IPS DF 4.7 (cell line): ENCODE data around the gene PTPRE.

Source experiments
- DNase-seq: peaks from one replicate; pipeline ENCODE4 v3.0.0-alpha.2; 2013; ENCODE audit warnings: low spot score; ENCODE audit errors: extremely low read depth

PTPRE gene

DNA sequence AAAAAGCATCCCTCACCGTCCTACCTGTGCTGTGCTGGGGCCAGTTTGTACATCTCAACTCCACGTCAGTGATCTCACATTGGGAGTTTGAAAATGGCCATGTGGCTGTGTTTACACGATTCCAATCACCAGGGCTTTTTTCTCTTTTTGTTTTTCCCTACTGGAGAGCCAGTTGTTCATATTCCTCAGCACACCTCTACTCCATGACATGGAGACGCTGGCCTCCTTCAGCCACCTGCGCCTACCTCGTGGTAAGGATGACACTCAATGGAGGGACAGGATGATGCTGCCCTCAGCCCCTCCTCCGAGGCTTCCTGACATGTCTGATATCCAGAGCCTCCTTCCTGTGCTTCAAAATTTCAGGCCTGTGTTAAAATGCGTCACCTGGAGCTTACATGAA lies 24.5 kb upstream of the PTPRE start:
- no peak for DNase-seq

DNA sequence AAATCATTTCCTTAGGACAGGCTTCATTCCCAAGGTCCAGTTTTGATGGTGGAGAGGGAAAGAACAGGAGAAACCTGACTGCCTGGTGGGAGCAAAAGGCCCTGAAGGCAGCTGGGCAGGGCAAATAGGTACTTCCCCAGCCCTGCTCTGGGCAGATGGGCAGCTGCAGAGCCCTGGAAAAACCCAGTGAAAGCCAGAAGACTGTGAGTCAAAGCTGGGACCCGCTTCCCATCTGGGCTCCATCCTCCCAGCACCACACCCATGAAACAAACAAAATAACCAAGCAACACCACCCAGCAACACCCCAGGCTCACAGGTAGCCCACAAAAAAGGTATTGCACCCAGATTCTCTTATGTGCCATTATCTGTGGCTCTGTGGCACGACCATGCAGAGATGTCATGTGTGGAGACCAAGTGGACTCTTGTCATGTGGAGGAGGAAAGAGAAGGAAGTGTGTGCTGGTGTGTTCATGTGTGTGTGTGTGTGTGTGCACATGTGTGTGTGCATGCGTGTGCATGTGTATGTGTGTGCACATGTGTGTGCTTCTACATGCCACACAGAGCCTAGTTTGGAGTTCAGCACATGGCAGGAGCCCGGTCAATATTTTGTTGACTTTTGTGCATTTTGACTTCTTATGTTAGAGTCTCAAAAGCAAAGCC lies 24.0 kb upstream of the PTPRE start:
- no peak for DNase-seq

DNA sequence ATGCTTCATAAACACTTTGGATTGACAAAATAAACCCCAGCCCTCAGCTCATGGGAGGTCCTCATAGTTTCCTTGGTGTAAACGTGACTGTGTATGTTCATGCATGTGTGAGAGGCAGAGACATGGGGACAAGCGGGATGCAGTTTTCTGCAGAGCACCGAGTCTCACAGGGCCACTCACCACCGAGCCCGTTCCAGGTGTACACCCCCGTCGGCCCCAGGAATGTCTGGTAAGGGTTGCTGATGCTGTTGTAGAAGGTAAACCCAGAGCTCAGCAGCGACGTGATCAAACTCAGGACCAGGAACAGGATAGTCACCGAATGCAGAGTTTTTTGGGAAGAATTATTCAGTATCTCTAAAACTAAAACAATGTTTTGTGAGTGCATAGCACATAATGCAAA lies 23.4 kb upstream of the PTPRE start:
- no peak for DNase-seq

DNA sequence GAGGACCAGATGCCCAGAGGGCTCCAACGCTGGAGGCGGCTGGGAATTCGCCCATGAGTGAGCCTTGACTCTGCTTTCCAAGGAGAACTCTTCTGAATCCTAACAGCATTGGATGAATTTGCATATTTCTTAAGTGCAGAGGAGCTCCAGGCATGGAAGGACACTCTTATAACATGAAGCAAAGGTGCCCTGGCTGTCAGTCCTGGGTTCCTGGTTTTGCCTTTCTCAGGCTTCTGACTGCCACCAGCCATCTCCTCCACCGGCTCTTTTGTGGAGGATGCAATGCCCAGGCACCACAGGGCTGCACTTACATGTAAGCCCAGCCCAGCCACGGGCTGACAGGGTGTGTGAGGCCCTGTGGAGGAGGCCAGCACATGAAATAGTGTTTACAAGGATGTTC lies 22.4 kb upstream of the PTPRE start:
- no peak for DNase-seq

DNA sequence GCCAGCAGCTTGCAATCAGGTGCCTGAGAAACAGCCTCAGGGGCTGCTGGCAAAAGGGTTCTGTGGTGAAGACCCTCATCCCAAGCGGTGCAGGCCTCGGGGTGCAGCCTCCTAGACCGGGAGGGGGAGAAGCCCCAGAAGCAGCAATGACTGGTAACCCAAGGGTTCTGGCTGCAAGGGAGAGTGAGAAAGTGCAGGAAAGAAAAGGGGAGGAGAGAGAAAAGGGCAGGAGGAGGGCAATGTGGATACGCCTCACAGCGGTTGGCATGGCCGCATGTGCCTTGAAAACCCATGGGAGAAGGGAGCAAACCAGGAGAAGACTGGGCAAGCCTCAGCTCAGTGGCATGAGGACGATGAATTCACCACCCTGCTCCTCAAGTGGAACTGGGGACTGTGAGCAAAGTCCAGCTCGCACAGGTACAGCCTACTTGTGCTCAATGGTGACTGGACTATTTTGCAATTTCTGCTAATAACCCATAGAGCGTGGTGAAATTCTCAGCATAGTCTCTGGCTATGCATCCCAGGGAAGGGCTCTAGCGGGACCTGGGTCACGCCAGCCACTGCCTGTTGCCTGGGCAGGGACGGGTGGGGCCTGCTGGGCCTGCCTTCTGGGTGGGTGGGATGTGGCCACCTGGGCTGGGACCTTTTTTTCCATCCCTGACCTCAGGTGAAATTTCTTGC lies 20.4 kb upstream of the PTPRE start:
- no peak for DNase-seq

DNA sequence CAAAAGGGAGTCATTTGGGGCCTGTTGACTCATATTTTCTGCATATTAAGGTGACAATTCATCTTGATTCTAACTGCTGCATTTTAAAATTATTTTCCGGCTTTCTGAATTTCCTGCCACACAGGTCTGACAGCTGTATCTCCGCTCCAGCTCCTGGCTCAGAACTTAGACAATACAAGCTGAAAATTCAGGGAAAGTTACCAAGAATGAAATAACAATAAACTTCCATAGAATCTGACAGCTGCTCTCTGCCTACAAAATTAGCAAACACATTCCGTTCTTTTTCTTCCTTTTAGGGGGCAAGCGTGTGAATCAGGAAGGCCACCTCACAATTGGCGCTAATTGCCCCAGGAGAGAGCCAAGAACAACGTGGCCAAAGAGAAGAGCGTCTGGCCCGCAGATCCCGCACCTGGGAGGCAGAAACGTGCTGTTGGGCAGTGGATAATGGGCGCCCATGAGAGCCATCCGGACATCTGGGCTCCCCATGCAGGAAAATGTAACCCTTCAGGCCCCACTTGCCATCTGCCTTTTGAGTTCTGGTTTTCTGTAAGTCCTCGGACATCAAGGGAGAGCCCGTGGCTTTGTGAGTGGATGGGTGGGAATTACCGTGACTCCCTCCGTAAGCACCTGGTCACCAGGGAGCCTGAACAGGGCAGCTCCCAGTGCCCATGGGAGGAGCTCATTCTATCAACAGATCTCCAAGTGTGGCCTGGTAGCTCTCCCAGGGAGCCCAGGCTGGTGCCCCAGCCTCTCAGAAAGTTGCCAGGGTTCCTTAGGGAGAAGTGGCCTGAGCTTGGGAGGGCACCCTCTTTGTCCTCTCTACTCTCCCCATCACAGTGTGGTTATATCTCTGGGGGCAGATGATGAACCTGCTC lies 19.1 kb upstream of the PTPRE start:
- no peak for DNase-seq

DNA sequence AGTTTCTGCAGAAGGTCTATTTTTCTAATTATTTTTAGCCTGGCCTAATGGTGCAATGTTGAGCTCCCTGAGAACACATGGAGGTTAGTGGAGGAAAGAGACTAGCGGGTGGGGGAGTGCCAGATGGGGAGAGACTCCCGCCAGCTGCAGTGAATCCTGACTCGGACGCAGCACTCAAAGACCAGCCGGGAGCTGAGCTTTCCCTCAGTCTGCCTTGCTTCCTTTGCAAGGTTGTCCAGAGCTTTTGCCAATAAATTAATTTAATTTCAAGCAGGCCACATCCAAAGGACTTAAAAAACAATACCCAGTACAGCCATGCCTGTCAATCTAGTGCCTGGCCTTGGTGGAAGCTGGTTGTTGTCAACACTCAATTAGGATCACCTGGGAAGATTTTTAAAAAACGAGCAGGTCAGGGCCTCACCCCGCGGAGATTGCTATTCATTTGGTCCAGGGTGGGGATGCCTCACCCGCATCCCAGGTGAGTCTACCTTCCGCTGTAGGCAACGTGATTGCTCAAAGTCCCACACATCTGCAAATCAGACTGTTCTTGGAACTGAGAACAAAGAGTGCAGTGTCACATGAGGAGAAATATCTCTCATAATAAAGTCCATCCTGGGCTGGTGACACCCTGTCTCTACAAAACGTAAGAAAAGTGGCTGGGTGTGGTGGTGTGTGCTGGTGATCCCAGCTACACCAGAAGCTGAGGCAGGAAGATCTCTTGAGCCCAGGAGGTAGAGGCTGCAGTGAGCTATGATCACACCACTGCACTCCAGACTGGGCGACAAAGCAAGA lies 18.2 kb upstream of the PTPRE start:
- DNase-seq = no peak

DNA sequence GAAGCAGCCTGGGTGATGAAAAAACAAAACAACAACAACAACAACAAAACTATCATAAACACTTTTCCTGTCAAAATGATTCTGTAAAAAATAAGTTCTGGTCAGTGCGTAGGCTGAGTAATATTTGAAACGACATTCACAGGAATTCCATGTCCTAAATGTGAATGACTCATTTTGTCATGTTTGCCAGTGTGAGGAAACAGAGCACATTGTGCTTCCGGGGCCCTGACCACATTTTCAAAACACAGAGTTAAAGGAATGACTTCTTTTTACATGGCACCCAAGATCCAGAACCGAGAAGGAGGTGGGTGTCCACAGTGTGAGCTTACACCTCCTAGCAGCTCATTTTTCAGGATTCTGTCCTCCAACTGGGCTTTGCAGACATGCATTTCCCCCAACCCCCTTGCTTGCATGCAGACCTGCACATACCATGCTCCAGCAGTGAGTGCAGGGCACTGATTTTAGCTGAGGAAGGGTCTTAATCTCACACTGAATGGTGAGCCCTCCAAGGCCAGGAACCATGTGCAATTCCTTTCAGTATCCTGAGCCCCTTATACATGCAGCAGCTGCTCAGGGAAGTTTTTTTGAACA lies 17.2 kb upstream of the PTPRE start:
- DNase-seq = no peak

DNA sequence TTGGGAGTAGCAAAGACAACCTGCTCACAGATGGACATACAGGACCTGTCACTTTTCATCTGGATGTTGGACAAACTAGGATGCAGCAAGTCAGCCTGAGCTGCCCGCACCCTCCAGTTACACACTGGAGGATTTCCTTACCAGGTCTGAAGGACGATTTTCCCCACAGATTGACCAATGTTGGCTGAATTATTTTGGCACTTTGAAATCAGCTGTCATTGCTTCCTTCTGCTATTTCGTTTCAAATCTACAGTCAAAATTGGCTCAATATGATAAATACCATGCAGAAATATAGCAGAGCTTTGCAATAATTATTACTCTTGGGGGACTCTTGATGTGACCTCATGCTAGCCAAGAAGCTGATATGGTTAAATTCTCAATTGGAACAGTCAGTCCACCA lies 16.7 kb upstream of the PTPRE start:
- DNase-seq = no peak

DNA sequence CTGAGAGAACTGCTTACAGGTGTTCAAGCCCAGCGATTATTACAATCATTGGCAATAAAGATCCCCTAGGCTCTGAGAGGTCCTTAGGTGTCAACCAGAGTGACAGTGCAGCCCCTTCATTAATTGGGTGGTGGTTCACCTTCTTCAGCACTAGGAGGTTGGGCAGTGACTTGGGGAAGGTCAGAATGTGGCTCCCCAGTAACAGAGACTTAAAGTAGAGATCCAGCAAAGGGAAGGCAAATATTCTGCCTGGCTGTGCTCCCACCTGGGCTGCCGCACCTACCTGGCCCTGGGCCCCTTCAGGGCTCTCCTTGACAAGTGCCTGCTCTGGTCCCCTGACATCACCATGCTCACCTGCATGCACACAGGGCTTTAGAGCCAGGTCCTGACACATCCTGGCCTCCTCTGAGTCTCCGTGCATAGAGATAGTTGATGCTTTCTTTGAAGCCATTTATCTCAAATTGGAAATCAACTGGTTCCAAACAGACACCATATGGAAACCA lies 16.0 kb upstream of the PTPRE start:
- DNase-seq = no peak

DNA sequence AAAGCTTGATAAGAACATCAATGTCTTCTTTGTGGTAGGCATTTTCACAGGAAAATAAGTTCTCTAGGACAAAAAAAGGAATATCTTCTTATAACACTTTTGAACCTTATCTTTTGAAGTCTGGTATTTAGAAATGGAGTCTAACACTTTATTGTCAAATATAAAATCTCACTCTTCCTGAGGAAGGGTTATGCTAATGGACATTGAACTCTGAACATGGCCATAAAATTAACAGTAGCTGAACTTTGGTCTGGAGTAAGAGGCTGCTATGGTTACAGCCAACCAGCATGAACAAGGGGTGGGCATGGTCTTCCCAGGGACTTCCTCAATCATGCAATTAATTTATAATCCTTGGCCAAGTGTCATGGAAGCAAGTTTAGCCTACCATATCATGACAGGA lies 14.2 kb upstream of the PTPRE start, which contains the start of gene CLRN3:
TSS of gene CLRN3 (minus strand) at position 199 of the 400 bp plus-strand sequence. CDS start at position 42, 157 bp downstream.
- no peak for DNase-seq

DNA sequence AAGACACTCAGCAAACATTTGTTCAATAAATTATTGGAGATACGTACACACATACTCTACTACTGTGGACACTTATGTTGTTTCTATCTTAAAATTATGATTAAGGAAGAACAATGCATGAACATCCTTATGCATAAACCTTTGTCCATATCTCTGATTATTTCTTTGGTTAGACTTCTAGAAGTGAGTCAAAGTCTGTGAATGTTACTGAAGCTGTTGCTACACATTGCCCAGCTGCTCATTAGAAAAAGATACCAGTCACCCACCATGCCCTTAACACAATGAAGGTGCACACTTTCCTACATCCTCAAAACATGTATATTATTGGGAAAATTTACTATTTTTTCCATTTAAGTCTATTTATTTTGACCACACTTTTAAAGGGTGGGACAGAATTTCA lies 12.8 kb upstream of the PTPRE start:
- no peak for DNase-seq

DNA sequence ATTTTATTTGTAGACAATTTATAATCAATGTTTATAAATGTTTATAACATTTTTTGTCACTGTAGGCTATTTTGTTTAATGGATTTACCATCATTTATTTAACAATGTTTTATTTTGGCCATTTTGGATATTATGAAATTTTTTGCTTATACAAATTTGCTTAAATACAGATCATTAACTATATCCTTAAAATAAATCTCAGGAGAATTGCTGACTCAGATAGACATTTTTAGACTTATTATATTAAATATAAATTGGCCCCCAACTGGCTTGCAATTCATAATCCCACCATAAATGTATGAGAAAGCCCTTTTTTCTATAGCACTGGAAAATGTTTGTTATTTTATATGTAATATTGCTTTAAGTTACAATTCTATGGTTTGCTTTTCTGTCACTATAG lies 10.3 kb upstream of the PTPRE start:
- DNase-seq = no peak

DNA sequence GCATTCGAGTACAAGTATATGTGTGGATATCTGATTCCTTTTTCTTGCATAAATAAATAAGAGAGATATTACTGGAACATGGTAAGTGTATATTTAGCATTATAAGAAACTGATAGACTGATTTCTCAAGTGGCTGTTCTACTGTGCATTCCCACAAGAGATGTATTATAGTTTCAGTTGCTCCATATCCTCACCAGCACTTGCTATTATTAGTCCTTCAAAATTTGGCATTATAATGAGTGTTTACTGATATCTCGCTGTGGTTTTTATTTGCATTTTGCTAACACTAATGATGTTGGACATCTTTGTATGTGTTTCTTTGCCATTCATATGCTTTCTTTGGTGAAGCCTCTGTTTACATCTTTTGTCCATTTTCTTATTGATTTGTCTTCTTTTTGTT lies 9.7 kb upstream of the PTPRE start:
- DNase-seq = no peak

DNA sequence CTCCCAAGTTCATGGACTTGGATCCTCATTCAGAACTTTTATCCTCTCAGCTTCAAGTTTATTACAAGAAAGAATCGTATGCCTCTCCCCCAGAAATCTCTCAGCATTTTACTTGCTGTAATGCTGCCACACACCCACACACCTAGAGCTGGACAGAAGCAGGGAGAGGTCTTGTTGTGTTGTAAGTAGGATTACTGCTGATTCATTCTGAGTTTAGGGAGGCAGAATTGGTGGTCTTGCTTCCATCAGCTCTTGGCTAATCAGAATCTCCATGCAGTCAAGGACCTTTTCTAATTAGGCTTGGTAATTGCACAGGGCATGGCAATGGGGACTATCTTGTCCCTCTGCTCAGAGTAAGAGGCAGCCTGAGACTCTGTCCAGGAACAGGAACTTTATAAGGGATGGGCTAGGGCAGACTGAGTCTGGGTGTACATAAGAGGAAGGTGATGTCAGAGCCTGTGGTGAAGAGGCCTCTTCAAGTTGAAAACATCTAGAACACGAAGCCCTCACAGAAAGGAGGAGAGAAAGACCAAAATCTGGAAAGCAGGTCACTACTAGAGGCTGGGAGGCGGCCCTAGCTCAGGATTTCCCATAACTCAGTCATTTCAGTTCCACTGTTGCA lies 7.0 kb upstream of the PTPRE start:
- no peak for DNase-seq

DNA sequence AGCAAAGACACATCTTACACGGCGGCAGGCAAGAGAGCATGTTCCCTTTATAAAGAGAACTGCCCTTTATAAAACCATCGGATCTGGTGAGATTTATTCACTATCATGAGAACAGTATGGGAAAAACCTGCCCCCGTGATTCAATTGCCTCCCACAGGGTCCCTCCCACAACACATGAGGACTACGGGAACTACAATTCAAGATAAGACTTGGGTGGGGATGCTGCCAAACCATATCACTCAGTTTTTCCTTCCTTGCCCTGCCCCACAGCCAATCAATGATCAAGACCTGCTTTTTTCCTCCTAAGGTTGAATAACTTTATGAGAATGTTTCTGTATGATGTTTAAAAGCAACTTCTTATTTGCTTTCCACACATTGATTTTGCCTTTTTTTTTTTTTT lies 3.1 kb upstream of the PTPRE start:
- no peak for DNase-seq

DNA sequence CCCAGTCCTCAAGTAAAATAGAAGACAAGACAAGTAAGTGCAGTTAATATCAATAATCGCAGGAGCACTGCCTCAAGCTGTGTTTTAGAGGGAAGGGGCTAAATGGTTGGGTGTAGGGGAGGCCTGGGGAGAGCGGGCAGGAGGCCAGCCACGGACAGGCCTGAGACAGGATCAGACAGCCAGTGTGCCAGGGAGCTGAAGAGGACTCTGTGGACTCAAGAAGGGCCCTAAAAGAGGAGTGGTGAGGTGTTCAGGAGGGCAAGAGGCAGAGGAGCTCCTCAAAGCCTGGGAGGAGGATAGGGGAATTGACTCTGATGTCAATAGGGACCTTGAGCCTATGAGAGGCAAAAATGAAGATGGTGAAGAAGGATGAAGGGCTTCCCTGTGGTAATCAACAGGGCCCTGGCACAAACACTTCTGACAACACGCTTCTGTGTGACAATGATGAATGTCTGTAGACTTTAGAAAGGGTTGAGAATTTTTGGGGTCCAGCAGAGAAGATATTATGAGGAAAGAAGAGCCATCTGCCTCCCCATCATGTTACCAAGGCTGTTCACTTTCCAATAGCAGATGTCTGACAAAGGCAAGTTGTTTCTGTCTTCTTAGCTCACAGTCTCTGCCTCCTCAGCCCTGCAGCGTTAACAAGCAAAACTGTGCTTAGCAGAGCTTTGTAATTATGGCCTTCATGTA lies 2.4 kb upstream of the PTPRE start:
- no peak for DNase-seq

DNA sequence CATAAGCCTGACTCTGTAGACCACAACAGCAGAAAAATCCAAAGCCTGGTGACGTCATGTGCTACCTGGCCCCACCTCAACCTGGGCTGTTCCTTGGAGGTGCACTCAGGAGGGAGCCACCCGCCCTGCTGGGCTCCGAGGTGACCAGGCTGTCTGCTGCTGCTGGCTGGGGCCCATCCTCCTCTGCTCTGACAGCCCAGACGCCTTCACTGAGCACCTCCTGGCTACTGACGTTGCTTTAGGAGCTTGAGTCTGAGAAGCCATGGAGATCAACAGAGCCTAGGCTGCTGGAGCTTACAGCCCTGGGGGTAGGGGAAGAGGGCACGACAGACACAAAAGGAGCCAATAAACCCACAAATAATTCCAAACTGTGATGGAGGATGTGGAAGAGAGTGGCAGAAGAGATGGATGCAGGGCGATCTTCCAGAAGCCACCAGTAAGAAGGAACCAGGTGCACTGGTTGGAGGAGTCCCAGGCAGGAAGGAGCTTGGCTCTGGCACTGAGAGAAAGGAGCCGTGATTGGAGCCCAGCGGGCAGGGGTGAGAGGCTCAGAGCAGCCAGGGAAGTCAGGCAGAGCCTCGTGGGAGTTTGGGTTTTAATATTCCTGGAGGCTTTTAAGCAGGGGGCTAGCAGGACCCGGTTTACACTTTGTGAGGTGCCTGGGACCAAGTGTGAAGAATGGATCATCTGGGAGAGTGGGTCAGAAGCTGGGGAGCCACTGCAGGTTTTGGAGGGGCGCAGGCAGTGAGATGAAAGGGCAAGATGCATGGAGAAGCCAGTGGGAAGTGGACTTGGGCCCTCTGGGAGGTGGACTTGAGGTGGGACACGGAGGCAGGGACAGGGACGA lies 1.7 kb upstream of the PTPRE start:
- DNase-seq = no peak

DNA sequence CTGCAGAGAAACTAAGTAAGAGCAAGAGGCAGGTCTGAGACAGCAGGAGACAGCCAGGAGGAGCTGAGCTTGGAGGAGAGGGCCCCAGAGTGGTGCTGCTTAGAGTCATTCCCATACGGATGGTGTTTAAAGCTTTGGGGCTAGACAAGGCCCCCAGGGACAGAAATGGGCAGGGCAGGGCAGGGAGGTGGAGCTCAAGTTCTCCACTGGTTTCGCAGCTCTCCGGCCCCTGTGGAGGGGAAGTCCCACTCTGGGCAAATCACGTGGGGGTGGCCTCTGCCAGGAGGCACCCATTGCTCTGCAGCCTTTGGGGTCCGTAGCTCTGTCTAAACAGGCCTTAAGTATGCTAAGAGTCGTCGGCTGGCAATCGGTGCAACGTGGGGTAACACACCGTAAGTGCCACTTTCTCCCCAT lies 1.0 kb upstream of the PTPRE start:
- no peak for DNase-seq
